Left ventricle myocardium superior (tissue), 1 donor: ENCODE results near the gene FOSL1. TPM values are rescaled to one million over a fixed set of nuclear protein-coding genes. Genes with fewer than 3 reads are reported as not detected.
"Not testable (repeated sequence)": the region's sequence is repeated elsewhere in the genome, so short reads cannot be mapped to it uniquely, and the experiment has no call there.

Experiments
- ATAC-seq: fragments of 200-7000 bp; cut with Tn5 transposase; one replicate; pipeline ENCODE4 v1.9.1; 2020; ENCODE audit warnings: mild to moderate bottlenecking, moderate library complexity
- DNase-seq: peaks from one replicate; pipeline ENCODE4 v3.0.0-alpha.2; 2020
- intact Hi-C: fragments of 100-400 bp; cut with micrococcal nuclease; formaldehyde crosslinking; loops from one replicate; pipeline ENCODE4 v1.11.0; 2022
- total RNA-seq: library from RNA; stranded (reverse); fragmentation: NEBNext Ultra II Directional; extraction: Animal tissue kit (Norgen Biotek cat#: 25700); gene quantifications from one replicate; pipeline ENCODE4 v1.2.1, GENCODE V29; 2021
- donor health status: DM: no; HTN: yes; CAD: no; lungs with severe emphysema.

FOSL1 gene
- total RNA-seq, 1 donor from 2014 or later = 0.32 TPM

DNA sequence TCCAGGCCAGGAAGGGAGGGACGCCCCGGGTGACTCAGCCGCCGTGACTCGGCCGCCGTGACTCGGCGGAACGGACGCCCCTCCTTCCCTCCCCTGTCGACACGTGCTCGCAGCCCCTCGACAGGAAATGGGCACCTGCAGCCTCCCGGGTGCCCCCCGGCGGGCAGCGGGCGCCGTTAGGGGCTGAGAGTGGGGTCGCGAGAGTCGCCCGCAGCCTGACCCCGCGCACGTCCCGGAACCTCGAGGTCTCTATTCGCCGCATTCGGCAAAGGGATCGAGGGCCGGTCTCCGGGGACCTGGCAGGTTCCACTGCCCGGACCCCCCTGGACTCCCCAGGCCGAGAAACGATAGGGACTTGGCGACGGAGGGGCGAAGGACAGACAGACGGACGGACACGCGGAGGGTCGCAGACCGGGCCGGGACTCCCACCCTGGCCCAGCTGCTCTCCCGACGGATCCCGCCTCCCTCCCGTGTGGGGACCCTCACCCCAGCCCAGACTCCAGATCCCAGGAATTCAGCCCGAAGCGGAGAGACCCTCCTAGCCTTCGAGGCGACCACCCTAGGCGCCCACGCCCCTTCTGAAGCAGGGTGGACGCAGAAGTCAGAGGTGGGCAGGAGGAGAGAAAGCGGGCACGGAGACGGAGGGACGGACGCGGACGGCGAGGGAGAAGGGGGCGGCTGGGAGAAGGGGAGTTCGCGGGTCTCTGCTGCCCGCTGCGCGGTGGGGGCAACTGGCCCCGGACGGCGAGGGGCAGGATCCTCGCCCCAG, 648 bp downstream of the FOSL1 start:
- intact Hi-C loops = no loop called here
- peak; percentile 54 for ATAC-seq
- peak; percentile 72 for DNase-seq

DNA sequence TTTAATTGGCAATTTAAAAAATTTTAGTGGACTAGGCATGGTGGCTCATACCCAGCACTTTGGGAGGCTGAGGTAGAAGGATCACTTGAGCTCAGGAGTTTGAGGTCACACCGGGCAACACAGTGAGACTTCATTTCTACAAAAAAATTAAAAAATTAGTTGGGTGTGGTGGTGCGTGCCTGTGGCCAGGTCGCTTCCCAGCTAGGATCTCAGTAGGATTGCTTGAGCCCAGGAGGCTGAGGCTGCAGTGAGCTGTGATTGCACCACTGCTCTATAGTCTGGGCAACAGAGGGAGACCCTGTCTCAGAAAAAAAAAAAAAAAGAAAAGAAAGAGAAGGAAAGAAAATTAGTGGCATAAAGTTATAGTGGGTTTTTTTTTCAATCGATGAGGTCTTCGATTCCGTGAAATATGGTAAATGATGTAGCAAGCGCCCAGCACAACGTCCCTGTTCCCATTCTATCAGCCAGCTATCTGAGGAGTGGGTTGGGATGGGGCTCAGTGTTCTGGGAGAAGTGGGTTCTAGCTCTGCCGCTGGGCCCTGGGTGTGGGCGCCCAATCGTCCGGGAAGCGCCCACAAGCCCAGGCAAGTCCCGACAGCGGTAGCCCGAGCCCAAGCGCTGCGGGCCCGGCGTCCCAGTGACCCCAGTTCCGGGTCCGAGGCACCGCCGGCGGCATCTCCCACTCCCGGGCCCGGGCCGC, 1.4 kb downstream of the FOSL1 start:
- intact Hi-C loops = no loop called here
- peak; percentile 4 for DNase-seq
- no peak for ATAC-seq

DNA sequence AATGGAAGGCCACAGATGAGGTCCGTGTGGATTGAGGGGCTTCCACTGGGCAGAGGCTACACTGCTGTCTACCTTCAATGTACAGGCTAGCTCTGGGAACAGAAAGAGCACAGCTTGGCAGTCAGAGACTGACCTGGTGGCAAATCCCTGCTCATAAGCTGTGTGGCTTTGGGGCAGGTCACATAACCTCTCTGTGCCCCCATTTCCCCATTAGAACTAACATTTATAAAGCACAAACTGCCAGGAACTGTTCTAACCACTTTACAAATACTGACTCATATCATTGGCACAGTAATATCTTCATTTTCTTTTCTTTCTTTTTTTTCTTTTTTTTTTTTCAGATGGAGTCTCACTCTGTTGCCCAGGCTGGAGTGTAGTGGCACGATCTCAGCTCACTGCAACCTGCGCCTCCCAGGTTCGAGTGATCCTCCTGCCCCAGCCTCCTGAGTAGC, 3.1 kb downstream of the FOSL1 start:
- no peak for ATAC-seq
- intact Hi-C loops = no loop called here
- no peak for DNase-seq

DNA sequence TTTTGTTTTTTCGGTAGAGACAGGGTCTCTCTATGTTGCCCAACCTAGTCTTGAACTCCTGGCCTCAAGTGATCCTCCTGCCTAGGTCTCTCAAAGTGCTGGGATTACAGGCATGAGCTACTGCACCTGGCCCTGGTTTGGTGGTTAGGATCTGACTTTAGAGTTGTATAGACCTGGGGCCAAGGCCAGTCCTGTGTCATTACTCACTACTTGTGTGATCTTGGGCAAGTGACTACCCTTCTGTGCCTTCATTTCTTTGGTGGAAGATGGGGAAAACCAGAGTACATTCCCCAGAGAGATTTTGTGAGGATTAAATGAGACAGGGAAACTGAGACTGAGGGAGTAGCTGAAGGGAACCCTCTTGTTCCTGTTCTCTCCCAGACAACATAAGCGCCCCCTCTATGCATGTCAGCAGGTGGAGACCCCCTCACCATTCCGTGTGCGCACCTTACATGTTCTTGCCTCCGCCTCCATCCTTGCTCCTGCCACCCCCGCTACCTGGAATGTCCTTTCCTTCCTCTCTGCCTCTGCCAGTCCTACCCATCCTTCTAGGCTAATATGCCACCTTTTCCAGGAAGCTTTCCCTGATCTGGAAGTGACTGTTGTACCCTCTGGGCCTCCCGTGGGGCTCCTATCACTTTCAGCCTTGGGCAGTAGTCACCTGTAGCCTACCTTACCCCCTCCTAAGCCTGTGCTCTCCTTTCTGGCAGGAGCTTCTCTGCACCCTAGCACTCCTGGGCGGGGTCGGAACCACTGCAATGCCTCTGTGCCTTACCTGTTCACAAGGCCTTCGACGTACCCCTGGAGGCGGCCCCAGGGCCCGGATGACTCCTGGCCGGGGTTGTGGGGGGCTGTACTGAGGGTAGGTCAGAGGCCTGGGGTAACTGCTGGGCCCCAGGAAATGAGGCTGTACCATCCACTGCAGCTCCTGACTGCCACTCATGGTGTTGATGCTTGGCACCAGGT, 3.9 kb downstream of the FOSL1 start:
- intact Hi-C loops = no loop called here
- DNase-seq (peak; percentile 27), ATAC-seq (no peak)

DNA sequence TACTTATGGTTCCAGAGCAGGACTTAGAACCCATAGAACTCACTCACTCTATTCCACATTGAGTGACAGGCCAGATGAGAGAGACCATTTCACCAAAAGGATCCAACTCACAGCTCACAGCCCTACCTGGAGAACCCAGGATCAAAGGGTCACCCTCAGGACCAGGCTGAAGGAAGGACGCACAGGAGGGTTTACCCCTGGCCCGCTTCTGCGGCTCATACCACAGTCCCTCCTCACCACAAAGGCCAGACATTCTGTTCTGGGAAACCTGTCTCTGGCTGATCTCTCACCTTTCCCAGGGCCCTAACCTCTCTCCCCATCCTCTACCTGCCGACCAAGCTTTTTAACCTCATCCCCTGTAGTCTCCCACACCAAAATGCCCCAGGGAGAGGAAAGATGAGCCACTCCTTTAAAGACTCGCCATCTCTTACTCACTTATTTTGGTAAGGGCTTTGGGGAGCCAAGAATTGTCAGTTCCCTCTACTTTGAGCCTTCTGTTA, 4.7 kb downstream of the FOSL1 start:
- ATAC-seq = no peak
- intact Hi-C loops = no loop called here
- peak; percentile 4 for DNase-seq

DNA sequence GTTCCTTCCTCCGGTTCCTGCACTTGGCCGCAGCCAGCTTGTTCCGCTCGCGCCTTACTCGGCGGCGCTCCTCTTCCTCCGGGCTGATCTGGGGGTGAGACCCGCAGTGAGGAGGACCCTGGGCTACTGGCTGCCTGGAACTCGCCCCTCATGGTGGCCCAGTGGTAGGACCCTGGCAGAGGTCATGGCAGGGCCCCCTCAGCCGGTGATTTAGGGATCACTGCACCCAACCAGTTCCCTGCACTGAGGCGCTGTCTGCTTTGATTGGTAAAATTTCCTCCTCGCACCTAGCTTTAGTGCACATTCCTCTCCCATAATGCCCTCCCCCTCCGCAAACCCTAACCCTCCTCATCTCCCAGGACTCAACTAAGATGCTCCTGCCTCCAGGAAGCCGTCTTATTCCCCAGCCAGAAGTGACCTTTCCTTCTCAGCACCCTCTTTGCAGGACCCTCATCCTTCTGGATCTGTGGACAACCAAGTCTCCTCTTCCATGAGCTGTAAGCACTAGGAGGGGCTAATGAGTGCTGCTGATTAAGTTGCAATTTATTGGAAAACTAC, 6.1 kb downstream of the FOSL1 start:
- no peak for ATAC-seq
- peak; percentile 64 for DNase-seq
- intact Hi-C loops = no loop called here

DNA sequence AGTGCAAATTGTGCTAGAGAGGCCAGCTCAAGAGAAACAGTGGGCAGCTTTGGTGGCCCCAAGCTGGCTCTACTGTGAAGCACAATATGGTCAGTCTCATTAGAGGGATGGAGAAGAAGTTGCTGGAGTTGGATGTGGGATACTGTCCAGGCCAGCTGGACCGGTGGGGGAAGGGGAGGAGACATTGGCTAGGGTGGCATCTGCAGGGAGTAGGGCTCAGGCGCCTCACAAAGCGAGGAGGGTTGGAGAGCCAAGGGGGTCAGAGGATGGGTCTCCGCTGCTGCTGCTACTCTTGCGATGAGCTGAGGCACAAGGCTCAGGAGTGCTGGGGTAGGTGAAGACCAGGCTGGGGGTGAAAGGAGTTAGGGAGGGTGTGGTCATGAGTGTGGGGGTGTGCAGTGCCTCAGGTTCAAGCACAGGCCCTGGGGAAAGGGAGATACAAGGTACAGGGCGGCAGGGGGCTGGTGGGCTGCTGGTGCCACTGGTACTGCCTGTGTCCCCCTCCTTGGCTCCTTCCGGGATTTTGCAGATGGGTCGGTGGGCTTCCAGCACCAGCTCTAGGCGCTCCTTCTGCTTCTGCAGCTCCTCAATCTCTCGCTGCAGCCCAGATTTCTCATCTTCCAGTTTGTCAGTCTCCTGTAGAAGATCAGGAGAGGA, 7.4 kb downstream of the FOSL1 start:
- DNase-seq (peak; percentile 33), ATAC-seq (no peak)
- intact Hi-C loops = no loop called here

DNA sequence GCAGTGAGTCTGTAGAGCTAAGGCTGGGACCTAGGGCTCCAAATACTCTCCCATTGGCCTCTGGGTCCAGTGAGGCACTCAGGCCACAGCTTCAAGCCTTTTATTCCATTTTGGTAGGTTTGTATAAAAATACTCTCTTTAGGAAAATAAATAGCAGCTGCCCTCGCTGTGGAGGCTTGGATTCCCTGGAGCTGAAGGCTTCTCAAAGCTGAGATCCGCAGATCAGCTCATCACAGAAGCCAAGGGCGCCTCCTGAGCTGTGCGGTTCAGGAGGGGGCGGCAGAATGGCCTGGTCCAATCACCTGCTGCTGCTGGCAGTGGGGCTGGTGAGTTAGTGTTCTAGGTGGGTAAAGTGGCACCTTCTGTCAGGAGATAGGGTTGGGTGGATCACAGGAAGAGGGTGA, 8.0 kb downstream of the FOSL1 start:
- intact Hi-C loops, ATAC-seq: not testable (repeated sequence)
- DNase-seq = peak; percentile 22

DNA sequence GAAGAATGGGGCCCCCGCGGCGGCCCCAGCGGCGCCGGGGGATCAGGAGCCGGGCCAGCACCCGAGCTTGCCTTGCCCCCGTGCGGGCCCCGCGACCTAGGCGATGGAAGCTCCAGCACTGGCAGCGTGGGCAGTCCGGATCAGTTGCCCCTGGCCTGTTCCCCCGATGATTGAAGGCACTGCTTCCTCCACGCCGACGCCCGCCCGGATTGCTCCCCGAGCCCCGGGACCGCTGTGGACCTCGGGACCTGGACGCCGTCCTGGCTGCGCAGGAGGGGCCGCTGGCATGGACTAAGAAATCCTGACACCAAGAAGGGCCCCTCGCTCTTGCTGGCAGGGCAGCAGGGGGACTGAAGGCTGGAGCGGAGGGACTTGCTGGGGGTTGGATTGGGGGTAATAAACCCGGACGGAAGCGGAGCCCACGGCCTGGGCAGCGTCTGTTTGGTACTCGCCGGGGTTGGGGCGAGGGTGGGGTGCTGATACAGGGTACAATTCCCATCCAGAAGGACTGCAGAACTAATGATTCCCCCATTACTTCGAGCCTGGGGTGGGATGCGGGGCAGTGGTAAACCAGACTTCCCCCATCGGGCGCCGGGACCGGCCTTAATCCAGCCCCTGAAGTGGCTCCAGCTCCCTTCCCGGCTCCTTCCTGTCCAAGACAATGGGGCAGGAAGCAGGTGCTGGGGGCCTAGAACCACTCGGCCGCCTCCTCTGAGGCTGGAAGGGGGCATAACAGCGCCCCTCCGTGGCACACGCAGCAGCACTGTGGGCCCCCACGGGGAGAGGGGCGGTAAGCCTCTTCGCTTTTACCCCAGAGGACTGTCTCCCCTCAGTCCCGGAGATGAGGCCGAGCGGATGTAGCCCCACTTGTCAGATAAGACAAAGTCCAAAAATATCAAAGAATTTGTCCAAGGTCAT, 8.7 kb downstream of the FOSL1 start:
- intact Hi-C loops = no loop called here
- peak; percentile 73 for DNase-seq
- peak; percentile 3 for ATAC-seq

DNA sequence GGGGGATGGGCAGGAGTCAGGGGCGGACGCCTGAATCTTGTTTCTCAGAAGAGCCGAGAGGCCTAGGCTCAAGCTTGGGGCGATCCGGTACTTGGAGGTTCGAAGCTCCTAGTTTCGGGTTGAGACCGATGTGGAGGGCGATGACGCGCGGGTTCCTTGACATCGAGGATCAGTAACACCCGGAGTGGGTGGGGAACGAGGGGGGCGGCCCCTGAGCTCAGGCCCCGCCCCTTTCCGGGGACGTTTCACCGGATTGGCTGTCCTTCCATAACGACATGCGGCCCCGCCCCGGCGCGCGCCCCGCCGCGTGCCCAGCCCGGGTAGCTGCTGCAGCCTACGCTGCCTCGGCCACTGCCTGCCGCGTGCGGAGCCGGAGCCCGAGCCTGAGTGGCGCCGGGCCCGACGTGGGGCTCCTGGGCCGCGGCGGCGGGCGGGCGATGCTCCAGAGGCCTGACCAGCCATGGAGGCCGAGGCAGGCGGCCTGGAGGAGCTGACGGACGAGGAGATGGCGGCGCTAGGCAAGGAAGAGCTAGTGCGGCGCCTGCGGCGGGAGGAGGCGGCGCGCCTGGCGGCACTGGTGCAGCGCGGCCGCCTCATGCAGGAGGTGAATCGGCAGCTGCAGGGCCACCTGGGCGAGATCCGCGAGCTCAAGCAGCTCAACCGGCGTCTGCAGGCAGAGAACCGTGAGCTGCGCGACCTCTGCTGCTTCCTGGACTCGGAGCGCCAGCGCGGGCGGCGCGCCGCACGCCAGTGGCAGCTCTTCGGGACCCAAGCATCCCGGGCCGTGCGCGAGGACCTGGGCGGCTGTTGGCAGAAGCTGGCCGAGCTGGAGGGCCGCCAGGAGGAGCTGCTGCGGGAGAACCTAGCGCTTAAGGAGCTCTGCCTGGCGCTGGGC, 9.6 kb downstream of the FOSL1 start, which contains the start of gene CCDC85B:
Gene CCDC85B, plus strand, starts transcription at position 350 of the 895 bp plus-strand sequence. Its CDS starts 111 bp downstream, at position 461.
- intact Hi-C loops = no loop called here
- peak; percentile 81 for ATAC-seq
- peak; percentile 100 for DNase-seq

DNA sequence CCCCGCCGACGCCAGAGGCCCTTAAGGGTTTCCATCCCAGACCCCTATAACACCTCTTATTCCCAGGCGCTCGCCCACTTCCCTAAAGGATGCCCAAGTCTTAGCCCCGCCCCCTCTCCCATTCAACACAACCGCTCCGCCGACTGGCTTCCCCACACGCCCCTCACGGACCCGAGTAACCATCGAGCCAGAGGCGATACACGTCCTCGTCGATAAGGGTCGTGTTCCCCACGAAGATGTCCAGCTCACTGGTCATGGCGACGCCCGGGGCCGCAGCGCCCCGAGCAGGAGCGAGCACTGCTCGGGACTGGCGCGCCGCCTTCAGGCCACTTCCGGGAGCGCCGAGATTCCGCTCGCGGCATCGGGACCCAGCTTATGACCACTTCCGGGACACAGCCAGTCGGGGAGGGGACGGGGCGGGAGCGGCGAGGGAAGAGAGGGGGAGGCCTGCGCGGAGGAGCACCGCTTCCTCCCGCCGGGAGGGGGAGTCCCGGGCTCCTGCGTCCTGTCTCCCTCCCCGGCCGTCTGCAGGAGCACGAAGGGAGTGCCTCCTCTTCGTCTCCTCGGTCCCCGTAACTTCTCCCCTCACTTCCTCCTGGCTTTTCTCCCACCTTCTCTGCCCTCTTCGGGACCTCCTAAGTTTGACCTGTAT, 11.9 kb downstream of the FOSL1 start, which contains the start of gene FIBP:
Gene FIBP, minus strand, starts transcription at position 309 of the 652 bp plus-strand sequence. Its CDS starts 53 bp downstream, at position 256.
- DNase-seq (peak; percentile 98), ATAC-seq (peak; percentile 84)
- intact Hi-C loops = loop anchor here (10.0 kb wide), 1 partner anchor 97 kb away; no protein-coding TSS in a partner anchor

DNA sequence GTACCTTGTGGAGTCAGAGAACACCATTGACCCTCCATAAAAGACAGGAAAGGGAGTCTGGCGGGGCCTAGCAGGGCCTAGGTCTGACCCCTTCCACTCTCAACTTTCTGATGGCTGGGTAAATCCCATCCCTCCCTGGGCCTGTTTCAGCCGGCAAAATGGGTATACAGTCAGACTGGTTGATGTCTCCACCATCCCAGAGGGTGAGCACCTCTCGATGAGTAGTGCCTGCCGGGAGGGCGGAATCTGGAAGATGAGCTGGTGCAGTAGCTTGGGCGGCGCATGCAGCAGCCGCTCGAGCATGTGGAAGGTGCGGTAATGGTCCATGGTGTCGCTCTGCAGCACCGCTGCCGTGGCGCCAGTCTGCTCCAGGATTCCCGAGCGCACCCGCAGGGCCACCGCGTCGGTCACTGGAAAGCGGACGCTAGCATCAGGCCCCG, 12.4 kb downstream of the FOSL1 start:
- ATAC-seq (no peak), DNase-seq (no peak)
- intact Hi-C loops = loop anchor here (10.0 kb wide), 1 partner anchor 97 kb away; no protein-coding TSS in a partner anchor

DNA sequence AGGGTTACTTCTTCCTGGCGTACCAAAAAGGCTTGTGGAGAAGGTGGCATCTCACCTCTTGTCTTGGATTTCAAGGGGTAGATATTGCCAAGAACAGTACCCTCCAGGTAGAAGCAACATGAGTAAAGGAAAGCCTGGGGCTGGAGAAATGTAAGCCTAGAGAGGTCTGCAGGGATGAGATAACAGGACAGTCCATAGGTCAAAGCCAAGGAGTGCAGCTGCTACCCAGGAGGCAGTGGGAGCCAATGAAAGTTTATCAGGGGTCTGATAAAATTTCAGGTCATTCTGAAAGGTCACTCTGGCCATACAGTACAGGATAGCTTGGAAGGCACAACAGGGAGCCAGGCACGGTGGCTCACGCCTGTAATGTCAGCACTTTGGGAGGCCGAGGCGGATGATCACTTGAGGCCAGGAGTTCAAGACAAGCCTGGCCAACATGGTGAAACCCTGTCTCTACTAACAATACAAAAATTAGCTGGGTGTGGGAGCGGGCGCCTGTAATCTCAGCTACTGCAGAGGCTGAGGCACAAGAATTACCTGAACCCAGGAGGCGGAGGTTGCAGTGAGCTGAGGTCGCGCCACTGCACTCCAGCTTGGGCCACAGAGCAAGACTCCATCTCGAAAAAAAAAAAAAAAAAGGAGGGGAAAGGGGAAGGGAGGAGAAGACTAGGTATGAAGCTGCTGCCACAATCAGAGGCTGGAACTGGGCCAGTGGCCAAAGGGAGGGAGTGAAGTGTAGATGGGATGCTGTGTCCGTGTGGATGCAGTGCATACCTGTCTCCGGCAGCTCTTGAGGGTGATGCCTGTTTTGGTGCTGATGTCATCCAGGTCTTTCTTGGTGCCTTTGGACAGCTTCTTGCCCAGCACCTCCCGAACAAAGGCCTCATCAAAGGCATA, 13.1 kb downstream of the FOSL1 start:
- ATAC-seq = no peak
- DNase-seq = peak; percentile 37
- intact Hi-C loops = loop anchor here (10.0 kb wide), 1 partner anchor 98 kb away; no protein-coding TSS in a partner anchor

DNA sequence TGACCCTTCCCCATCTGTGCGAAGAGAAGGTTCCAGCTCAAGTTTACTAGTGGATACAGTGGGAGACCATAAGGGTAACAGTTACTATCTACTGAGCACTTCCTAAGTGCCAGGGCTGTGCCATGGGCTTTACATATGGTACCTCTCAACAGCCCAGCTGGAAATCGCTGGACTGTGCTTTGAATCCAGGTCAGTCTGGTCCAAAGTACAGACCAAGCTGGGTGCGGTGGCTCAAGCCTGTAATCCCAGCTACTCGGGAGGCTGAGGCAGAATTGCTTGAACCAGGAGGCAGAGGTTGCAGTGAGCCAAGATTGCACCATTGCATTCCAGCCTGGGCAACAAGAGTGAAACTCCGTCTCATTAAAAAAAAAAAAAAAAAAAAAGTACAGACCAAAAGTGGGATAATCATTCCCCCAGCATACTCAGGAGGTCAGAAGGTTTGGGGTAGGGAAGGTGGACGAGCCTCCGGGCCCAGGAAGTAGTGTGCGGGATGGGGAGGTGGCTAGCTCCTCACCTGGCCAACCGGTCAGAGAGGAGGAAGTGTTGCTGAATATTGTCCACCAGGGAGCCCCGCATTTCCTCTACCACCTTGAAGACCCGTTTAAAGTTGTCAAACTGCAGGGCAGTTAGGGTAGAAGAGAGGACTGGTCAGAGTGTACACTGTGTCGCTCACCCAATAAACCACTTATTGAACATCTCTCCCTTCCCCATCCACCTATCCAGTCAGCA, 14.2 kb downstream of the FOSL1 start:
- intact Hi-C loops = loop anchor here (10.0 kb wide), 1 partner anchor 99 kb away; no protein-coding TSS in a partner anchor
- ATAC-seq (no peak), DNase-seq (peak; percentile 9)
